ENCODE measurements around the gene DPPA3. TPM values are rescaled to one million over a fixed set of nuclear protein-coding genes. Genes with fewer than 3 reads are reported as not detected.
A peak's percentile ranks its signal among the peaks of the same experiment; 100 is the strongest.
"Not testable (repeated sequence)": the region's sequence is repeated elsewhere in the genome, so short reads cannot be mapped to it uniquely, and the experiment has no call there.

DPPA3 gene
- total RNA-seq, 1 donor from 2014 or later = not detected

DNA sequence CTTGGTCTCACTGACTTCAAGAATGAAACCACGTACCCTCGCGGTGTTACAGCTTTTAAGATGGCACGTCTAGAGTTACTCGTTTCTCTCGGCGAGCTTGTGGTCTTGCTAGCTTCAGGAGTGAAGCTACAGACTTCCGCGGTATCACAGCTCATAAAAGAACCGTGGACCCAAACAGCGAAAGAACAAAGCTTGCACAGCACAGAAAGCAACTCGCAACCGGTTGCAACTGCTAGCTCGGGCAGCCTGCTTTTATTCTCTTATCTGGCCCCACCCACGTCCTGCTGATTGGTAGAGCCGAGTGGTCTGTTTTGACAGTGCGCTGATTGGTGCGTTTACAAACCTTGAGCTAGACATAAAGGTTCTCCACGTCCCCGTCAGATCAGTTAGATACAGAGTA, 40.2 kb downstream of the DPPA3 start:
- Mint-ChIP-seq H3K27me3 (ENCODE audit: low read depth) (no peaks in the 10 kb centered on the region), H3K4me1 (no peaks in the 10 kb centered on the region), H3K4me3 (no peak overlapping the region), H3K36me3 (ENCODE audit: low read depth) (no peaks in the 10 kb centered on the region), H3K27ac (ENCODE audit: unreplicated experiment) (no peak overlapping the region), H3K9me3 (no peaks in the 10 kb centered on the region)
- DNase-seq (ENCODE audit: low read depth, low spot score) = no peak
- TF ChIP-seq, protein P1, sequence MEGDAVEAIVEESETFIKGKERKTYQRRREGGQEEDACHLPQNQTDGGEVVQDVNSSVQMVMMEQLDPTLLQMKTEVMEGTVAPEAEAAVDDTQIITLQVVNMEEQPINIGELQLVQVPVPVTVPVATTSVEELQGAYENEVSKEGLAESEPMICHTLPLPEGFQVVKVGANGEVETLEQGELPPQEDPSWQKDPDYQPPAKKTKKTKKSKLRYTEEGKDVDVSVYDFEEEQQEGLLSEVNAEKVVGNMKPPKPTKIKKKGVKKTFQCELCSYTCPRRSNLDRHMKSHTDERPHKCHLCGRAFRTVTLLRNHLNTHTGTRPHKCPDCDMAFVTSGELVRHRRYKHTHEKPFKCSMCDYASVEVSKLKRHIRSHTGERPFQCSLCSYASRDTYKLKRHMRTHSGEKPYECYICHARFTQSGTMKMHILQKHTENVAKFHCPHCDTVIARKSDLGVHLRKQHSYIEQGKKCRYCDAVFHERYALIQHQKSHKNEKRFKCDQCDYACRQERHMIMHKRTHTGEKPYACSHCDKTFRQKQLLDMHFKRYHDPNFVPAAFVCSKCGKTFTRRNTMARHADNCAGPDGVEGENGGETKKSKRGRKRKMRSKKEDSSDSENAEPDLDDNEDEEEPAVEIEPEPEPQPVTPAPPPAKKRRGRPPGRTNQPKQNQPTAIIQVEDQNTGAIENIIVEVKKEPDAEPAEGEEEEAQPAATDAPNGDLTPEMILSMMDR (conservative IDR thresholded peaks at IDR 0.05) = no peak

DNA sequence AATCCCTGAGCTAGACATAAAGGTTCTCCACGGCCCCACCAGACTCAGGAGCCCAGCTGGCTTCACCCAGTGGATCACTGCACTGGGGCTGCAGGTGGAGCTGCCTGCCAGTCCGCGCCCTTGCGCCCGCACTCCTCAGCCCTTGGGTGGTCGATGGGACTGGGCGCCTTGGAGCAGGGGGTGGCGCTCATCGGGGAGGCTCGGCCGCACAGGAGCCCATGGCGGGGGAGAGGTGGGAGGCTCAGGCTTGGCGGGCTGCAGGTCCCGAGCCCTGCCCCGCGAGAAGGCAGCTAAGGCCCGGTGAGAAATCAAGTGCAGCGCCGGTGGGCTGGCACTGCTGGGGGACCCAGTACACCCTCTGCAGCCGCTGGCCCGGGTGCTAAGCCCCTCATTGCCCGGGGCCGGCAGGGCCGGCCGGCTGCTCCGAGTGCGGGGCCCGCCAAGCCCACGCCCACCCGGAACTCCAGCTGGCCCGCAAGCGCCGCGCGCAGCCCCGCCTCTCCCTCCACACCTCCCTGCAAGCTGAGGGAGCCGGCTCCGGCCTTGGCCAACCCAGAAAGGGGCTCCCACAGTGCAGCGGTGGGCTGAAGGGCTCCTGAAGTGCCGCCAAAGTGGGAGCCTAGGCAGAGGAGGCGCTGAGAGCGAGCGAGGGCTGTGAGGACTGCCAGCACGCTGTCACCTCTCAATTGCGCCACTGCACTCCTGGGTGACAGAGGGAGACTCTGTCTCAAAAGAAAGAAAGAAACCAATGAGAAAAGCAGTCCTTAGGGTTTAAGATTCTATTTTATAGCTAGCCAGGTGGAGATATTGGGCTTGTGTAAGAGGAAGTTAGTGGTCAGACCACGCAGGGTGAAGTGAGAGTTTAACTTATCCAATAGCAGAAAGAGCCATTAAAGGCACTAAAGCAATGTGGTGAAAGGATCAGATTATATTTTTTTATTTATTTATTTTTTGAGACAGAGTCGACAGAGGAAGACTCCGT, 41.0 kb downstream of the DPPA3 start:
- H3K9me3 Mint-ChIP-seq; DNase-seq (ENCODE audit: low read depth, low spot score); H3K4me1 Mint-ChIP-seq; H3K27me3 Mint-ChIP-seq (ENCODE audit: low read depth); H3K36me3 Mint-ChIP-seq (ENCODE audit: low read depth); H3K4me3 Mint-ChIP-seq: not testable (repeated sequence)
- H3K27ac Mint-ChIP-seq (ENCODE audit: unreplicated experiment) = peak overlapping the region; percentile 57

DNA sequence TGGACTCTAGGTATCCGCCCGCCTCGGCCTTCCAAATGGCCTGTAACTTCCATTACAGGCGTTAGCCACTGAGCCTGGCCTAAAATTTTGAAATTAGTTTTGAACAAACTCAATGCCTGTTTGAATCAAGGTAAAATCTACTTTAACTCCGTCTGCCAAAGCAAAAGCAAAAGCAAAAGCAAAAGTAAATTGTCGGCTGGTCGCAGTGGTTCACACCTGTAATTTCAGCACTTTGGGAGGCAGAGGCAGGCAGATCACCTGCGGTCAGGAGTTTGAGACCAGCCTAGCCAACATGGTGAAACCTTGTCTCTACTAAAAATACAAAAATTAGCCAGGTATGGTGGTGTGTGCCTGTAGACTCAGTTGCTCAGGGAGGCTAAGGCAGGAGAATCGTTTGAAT, 44.4 kb downstream of the DPPA3 start:
- H3K36me3 Mint-ChIP-seq (ENCODE audit: low read depth); H3K27me3 Mint-ChIP-seq (ENCODE audit: low read depth); H3K9me3 Mint-ChIP-seq; H3K4me3 Mint-ChIP-seq; H3K4me1 Mint-ChIP-seq; H3K27ac Mint-ChIP-seq (ENCODE audit: unreplicated experiment); DNase-seq (ENCODE audit: low read depth, low spot score): not testable (repeated sequence)

DNA sequence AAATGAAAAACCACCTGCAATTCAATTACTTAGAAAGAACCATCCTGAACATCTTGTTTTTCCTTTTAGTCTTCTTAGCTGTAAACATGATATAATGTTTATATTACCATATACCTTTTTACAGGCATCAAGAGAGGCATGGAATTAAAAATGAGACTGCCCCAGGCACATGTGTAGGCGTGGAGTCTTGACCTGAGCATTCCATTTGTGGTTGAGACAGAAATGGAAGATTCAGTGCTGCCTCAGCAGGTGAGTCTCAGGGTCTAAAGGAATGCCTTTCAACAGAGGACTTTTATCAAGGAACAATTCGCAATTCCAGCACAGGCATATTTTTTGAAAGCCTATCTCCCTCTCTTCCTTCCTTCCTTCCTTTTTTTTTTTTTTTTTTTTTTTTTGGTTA, 45.8 kb downstream of the DPPA3 start:
- no peak overlapping the region for H3K4me3 Mint-ChIP-seq
- no peak for DNase-seq (ENCODE audit: low read depth, low spot score)
- TF ChIP-seq, protein P1 (conservative IDR thresholded peaks at IDR 0.05) = no peak
- no peaks in the 10 kb centered on the region for H3K27me3 Mint-ChIP-seq (ENCODE audit: low read depth)
- no peaks in the 10 kb centered on the region for H3K9me3 Mint-ChIP-seq
- no peak overlapping the region for H3K27ac Mint-ChIP-seq (ENCODE audit: unreplicated experiment)
- H3K36me3 Mint-ChIP-seq (ENCODE audit: low read depth) = no peaks in the 10 kb centered on the region
- peaks cover 6% of the 10 kb centered on the region for H3K4me1 Mint-ChIP-seq

DNA sequence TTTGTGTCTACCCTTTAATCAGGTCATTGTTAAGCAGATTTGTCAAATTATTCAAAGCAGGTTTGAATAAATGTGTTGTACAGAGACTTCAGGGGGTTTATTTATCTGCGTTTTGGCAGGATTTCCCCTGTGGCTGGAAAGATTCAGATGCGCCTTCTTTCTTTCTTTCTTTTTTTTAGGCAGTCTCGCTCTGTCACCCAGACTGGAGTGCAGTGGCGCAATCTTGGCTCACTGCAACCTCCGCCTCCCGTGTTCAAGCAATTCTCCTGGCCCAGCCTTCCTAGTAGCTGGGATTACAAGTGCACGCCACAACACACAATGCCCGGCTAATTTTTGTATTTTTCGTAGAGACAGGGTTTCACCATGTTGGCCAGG, 47.5 kb downstream of the DPPA3 start:
- no peak for DNase-seq (ENCODE audit: low read depth, low spot score)
- Mint-ChIP-seq H3K27ac (ENCODE audit: unreplicated experiment) (no peak overlapping the region), H3K4me1 (peaks cover 6% of the 10 kb centered on the region), H3K27me3 (ENCODE audit: low read depth) (no peaks in the 10 kb centered on the region), H3K4me3 (no peak overlapping the region), H3K9me3 (no peaks in the 10 kb centered on the region), H3K36me3 (ENCODE audit: low read depth) (no peaks in the 10 kb centered on the region)
- TF ChIP-seq, protein P1 (conservative IDR thresholded peaks at IDR 0.05) = no peak

Other genes with a start within 250 kb of the DPPA3 start
- gene CD163, start 207.7 kb upstream of the DPPA3 start, total RNA-seq = not detected in 2 replicates
- gene APOBEC1, start 45.5 kb upstream of the DPPA3 start, total RNA-seq = not detected in 2 replicates
- gene GDF3, start 15.7 kb upstream of the DPPA3 start, total RNA-seq = not detected in 2 replicates
- gene CLEC4C, start 35.9 kb downstream of the DPPA3 start, total RNA-seq = not detected in 2 replicates
- not detected in 2 replicates for gene NANOGNB, start 53.8 kb downstream of the DPPA3 start, total RNA-seq
- gene NANOG, start 78.0 kb downstream of the DPPA3 start, total RNA-seq = 0.05 TPM in 1 of 2 replicates, not detected in the other
- gene SLC2A14, start 161.5 kb downstream of the DPPA3 start, total RNA-seq = 1.8 and 2.0 TPM in 2 replicates
- gene SLC2A3, start 224.8 kb downstream of the DPPA3 start, total RNA-seq = 50.6 and 52.2 TPM in 2 replicates

Measured in neural crest cell (in vitro differentiated cells).